ENCODE results near the gene RAD21L1. TPM values are rescaled to one million over a fixed set of nuclear protein-coding genes. Genes with fewer than 3 reads are reported as not detected.

RAD21L1 gene
- total RNA-seq, 1 donor from 2014 or later, result 1.1 TPM

GRCh38 chr20:1198751-1199150 lies 27.1 kb upstream of the RAD21L1 start:
- H3K4me1 Mint-ChIP-seq (ENCODE audit: unreplicated experiment), result peaks cover 26% of the 10 kb centered on the region
- H3K4me3 Mint-ChIP-seq (ENCODE audit: unreplicated experiment), result no peak overlapping the region

GRCh38 chr20:1199212-1199873 lies 26.5 kb upstream of the RAD21L1 start:
- TF ChIP-seq CTCF (IDR thresholded peaks at IDR 0.05; ENCODE audit: unreplicated experiment), result no peak
- H3K27ac Mint-ChIP-seq (ENCODE audit: unreplicated experiment), result no peak overlapping the region
- H3K36me3 Mint-ChIP-seq (ENCODE audit: low read depth, unreplicated experiment), result no peaks in the 10 kb centered on the region
- no peaks in the 10 kb centered on the region for H3K9me3 Mint-ChIP-seq (ENCODE audit: unreplicated experiment)
- H3K27me3 Mint-ChIP-seq (ENCODE audit: unreplicated experiment), result peaks cover 4% of the 10 kb centered on the region
- no peak for DNase-seq (ENCODE audit: low spot score)
- no peak overlapping the region for H3K4me3 Mint-ChIP-seq (ENCODE audit: unreplicated experiment)
- peaks cover 32% of the 10 kb centered on the region for H3K4me1 Mint-ChIP-seq (ENCODE audit: unreplicated experiment)

More at GRCh38 chr20:1198751-1199150, 27.1 kb upstream of the RAD21L1 start:
- no peak for TF ChIP-seq CTCF (IDR thresholded peaks at IDR 0.05; ENCODE audit: unreplicated experiment)
- DNase-seq (ENCODE audit: low spot score), result no peak
- Mint-ChIP-seq H3K27ac (ENCODE audit: unreplicated experiment) (no peak overlapping the region), H3K9me3 (ENCODE audit: unreplicated experiment) (no peaks in the 10 kb centered on the region), H3K36me3 (ENCODE audit: low read depth, unreplicated experiment) (no peaks in the 10 kb centered on the region), H3K27me3 (ENCODE audit: unreplicated experiment) (peaks cover 4% of the 10 kb centered on the region)

GRCh38 chr20:1199964-1200363 lies 25.9 kb upstream of the RAD21L1 start:
- H3K9me3 Mint-ChIP-seq (ENCODE audit: unreplicated experiment), result no peaks in the 10 kb centered on the region
- H3K27me3 Mint-ChIP-seq (ENCODE audit: unreplicated experiment), result peaks cover 5% of the 10 kb centered on the region
- TF ChIP-seq CTCF (IDR thresholded peaks at IDR 0.05; ENCODE audit: unreplicated experiment), result no peak
- no peak overlapping the region for H3K27ac Mint-ChIP-seq (ENCODE audit: unreplicated experiment)
- H3K36me3 Mint-ChIP-seq (ENCODE audit: low read depth, unreplicated experiment), result no peaks in the 10 kb centered on the region
- H3K4me1 Mint-ChIP-seq (ENCODE audit: unreplicated experiment), result peaks cover 33% of the 10 kb centered on the region
- no peak for DNase-seq (ENCODE audit: low spot score)
- no peak overlapping the region for H3K4me3 Mint-ChIP-seq (ENCODE audit: unreplicated experiment)

- no peak for TF ChIP-seq CTCF (IDR thresholded peaks at IDR 0.05; ENCODE audit: unreplicated experiment)
- Mint-ChIP-seq H3K9me3 (ENCODE audit: unreplicated experiment) (no peaks in the 10 kb centered on the region), H3K4me3 (ENCODE audit: unreplicated experiment) (no peak within 1 kb of the TSS), H3K27ac (ENCODE audit: unreplicated experiment) (peak within 1 kb of the TSS; percentile 81), H3K4me1 (ENCODE audit: unreplicated experiment) (peaks cover 28% of the 10 kb centered on the region), H3K36me3 (ENCODE audit: low read depth, unreplicated experiment) (no peaks in the 10 kb centered on the region), H3K27me3 (ENCODE audit: unreplicated experiment) (peaks cover 5% of the 10 kb centered on the region)
- no peak for DNase-seq (ENCODE audit: low spot score)
Measured at GRCh38 chr20:1202762-1203504, 22.9 kb upstream of the RAD21L1 start, which contains the start of gene C20orf202. TSS of gene C20orf202 (plus strand) at chr20:1203454. CDS start at chr20:1203586, 132 bp downstream.

DNA sequence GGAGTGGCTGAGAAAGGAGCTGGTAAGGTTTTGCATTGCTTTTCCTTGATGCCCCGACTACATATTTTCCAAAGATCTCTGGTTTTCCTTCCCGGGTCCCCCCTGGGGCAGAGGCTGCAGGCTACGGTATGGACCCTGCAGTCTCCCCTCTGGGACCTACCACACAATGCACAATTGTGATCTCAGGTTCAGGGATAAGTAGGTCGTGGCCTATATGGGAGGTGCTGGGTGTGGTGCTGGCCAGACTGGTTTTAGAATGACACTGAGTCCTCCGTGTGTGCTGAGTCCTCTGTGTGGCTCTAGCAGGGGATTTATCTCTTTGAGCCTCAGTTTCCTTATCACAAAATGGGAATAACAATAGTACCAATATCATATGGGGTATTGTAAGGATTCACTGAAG lies 22.2 kb upstream of the RAD21L1 start:
- DNase-seq (ENCODE audit: low spot score), result no peak
- H3K36me3 Mint-ChIP-seq (ENCODE audit: low read depth, unreplicated experiment), result no peaks in the 10 kb centered on the region

More for the DNA sequence above, 22.2 kb upstream of the RAD21L1 start:
- no peak for TF ChIP-seq CTCF (IDR thresholded peaks at IDR 0.05; ENCODE audit: unreplicated experiment)
- Mint-ChIP-seq H3K9me3 (ENCODE audit: unreplicated experiment) (no peaks in the 10 kb centered on the region), H3K4me1 (ENCODE audit: unreplicated experiment) (peaks cover 28% of the 10 kb centered on the region), H3K27ac (ENCODE audit: unreplicated experiment) (peak overlapping the region; percentile 42), H3K27me3 (ENCODE audit: unreplicated experiment) (peaks cover 5% of the 10 kb centered on the region), H3K4me3 (ENCODE audit: unreplicated experiment) (no peak overlapping the region)

Data from endothelial cell (in vitro differentiated cells).